ENCODE data around the gene GBA3.

Gene GBA3

GRCh38 chr4:22733816-22734215 lies 41.1 kb downstream of the GBA3 start:
- no peak overlapping the region for H3K27ac ChIP-seq
- no peak overlapping the region for H3K9ac ChIP-seq
- no peaks in the 10 kb centered on the region for H3K4me1 ChIP-seq
- H3K9me3 ChIP-seq (ENCODE audit: control insufficient read depth, low read length) = no peaks in the 10 kb centered on the region
- H3K36me3 ChIP-seq (ENCODE audit: control insufficient read depth, insufficient read depth, low read length) = no peaks in the 10 kb centered on the region
- H2AFZ ChIP-seq = no peak overlapping the region
- H3K4me2 ChIP-seq (ENCODE audit: low read length) = no peak overlapping the region
- TF ChIP-seq CTCF (IDR thresholded peaks at IDR 0.05) = no peak
- H3K27me3 ChIP-seq (ENCODE audit: control insufficient read depth, insufficient read depth, low read length) = no peaks in the 10 kb centered on the region
- no peaks in the 10 kb centered on the region for H3K79me2 ChIP-seq
- H3K4me3 ChIP-seq (ENCODE audit: low read depth, low read length) = no peak overlapping the region

- no peak overlapping the region for H3K4me3 ChIP-seq (ENCODE audit: low read depth, low read length)
- H3K27me3 ChIP-seq (ENCODE audit: control insufficient read depth, insufficient read depth, low read length) = no peaks in the 10 kb centered on the region
- no peaks in the 10 kb centered on the region for H3K4me1 ChIP-seq
- no peaks in the 10 kb centered on the region for H3K36me3 ChIP-seq (ENCODE audit: control insufficient read depth, insufficient read depth, low read length)
- no peak overlapping the region for H2AFZ ChIP-seq
- H3K4me2 ChIP-seq (ENCODE audit: low read length) = no peak overlapping the region
- no peaks in the 10 kb centered on the region for H3K9me3 ChIP-seq (ENCODE audit: control insufficient read depth, low read length)
- no peaks in the 10 kb centered on the region for H3K79me2 ChIP-seq
- no peak overlapping the region for H3K9ac ChIP-seq
- H3K27ac ChIP-seq = no peak overlapping the region
- no peak for TF ChIP-seq CTCF (IDR thresholded peaks at IDR 0.05)
These were observed 44.2 kb downstream of the GBA3 start for GRCh38 chr4:22736912-22737311.

GRCh38 chr4:22739968-22740367 lies 47.2 kb downstream of the GBA3 start:
- Histone ChIP-seq H3K4me3 (ENCODE audit: low read depth, low read length) (no peak overlapping the region), H3K27me3 (ENCODE audit: control insufficient read depth, insufficient read depth, low read length) (no peaks in the 10 kb centered on the region), H3K36me3 (ENCODE audit: control insufficient read depth, insufficient read depth, low read length) (no peaks in the 10 kb centered on the region), H3K9me3 (ENCODE audit: control insufficient read depth, low read length) (no peaks in the 10 kb centered on the region), H3K27ac (peak overlapping the region; percentile 29), H3K9ac (no peak overlapping the region), H3K79me2 (no peaks in the 10 kb centered on the region), H3K4me1 (no peaks in the 10 kb centered on the region), H3K4me2 (ENCODE audit: low read length) (no peak overlapping the region), H2AFZ (peak overlapping the region; percentile 68)
- no peak for TF ChIP-seq CTCF (IDR thresholded peaks at IDR 0.05)

GRCh38 chr4:22741744-22742143 lies 49.0 kb downstream of the GBA3 start:
- no peak for TF ChIP-seq CTCF (IDR thresholded peaks at IDR 0.05)
- Histone ChIP-seq H3K36me3 (ENCODE audit: control insufficient read depth, insufficient read depth, low read length) (no peaks in the 10 kb centered on the region), H3K9ac (no peak overlapping the region), H3K4me3 (ENCODE audit: low read depth, low read length) (no peak overlapping the region), H3K27me3 (ENCODE audit: control insufficient read depth, insufficient read depth, low read length) (no peaks in the 10 kb centered on the region), H3K4me1 (no peaks in the 10 kb centered on the region), H3K27ac (no peak overlapping the region), H3K4me2 (ENCODE audit: low read length) (no peak overlapping the region), H2AFZ (no peak overlapping the region), H3K79me2 (no peaks in the 10 kb centered on the region), H3K9me3 (ENCODE audit: control insufficient read depth, low read length) (no peaks in the 10 kb centered on the region)

- Histone ChIP-seq H3K9ac (no peak overlapping the region), H3K27me3 (ENCODE audit: control insufficient read depth, insufficient read depth, low read length) (no peaks in the 10 kb centered on the region), H3K4me2 (ENCODE audit: low read length) (no peak overlapping the region), H3K79me2 (no peaks in the 10 kb centered on the region), H3K36me3 (ENCODE audit: control insufficient read depth, insufficient read depth, low read length) (no peaks in the 10 kb centered on the region), H3K4me3 (ENCODE audit: low read depth, low read length) (no peak overlapping the region), H3K27ac (no peak overlapping the region), H3K9me3 (ENCODE audit: control insufficient read depth, low read length) (no peaks in the 10 kb centered on the region), H3K4me1 (no peaks in the 10 kb centered on the region), H2AFZ (no peak overlapping the region)
- no peak for TF ChIP-seq CTCF (IDR thresholded peaks at IDR 0.05)
These were observed 50.6 kb downstream of the GBA3 start for GRCh38 chr4:22743290-22743689.

Data from parathyroid adenoma (tissue), 2 donors.